AG04449 (cell line): ENCODE measurements around the gene SERPINB4.

Source experiments
- CTCF ChIA-PET: fragments of 350-600 bp; formaldehyde crosslinking; extraction: SDS; loops from one replicate; lab custom pipeline; 2021; ENCODE audit warnings: antibody characterized with exemption; lab: Yijun Ruan, JAX
- POLR2A ChIA-PET: fragments of 400-600, 350-600 bp; formaldehyde crosslinking; extraction: SDS; loops from one replicate; lab custom pipeline; 2020; ENCODE audit warnings: antibody characterized with exemption, inconsistent platforms; lab: Yijun Ruan, JAX
- DNase-seq: peaks from one replicate; pipeline ENCODE4 v3.0.0-alpha.2; 2010; ENCODE audit warnings: low read depth, low spot score
- H3K4me3 ChIP-seq: 2 replicates; pipeline ENCODE4 v1.5.1; 2011; ENCODE audit warnings: low read depth, mild to moderate bottlenecking, control low read depth, low read length
- TF ChIP-seq, protein P1 (sequence below): IDR thresholded peaks from one replicate; pipeline ENCODE4 v1.5.1; 2011; ENCODE audit warnings: mild to moderate bottlenecking, moderate library complexity, low read length, control low read depth, inconsistent platforms; ENCODE audit not compliant: insufficient read depth; ENCODE audit errors: missing control alignments

Gene SERPINB4

DNA sequence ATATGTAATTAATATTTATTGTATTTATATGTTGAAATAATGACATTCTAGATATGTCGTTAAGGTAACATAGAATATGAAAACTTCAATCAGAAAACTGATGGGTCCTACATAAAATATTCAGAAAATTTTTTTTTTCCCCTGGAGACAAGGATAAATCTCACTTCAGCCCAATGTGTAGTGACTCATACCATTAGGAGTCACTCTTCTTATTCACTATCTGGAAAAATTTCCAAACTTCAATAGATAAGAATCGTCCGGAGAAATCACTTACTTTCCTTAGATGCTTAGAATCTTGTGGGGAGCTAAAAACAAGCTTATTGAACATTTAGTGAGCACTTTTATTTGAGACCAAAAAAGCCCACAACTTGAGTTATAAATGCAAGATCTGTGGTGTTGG, 52.3 kb downstream of the SERPINB4 start:
- ChIA-PET POLR2A (no interaction called here), CTCF (interaction anchor here (1.0 to 9.0 kb wide), 6 partner anchors 9 to 254 kb away, joined by 3 to 69 read pairs (median 14); no protein-coding TSS in a partner anchor)
- no peak for DNase-seq
- no peak overlapping the region for H3K4me3 ChIP-seq
- TF ChIP-seq, protein P1, sequence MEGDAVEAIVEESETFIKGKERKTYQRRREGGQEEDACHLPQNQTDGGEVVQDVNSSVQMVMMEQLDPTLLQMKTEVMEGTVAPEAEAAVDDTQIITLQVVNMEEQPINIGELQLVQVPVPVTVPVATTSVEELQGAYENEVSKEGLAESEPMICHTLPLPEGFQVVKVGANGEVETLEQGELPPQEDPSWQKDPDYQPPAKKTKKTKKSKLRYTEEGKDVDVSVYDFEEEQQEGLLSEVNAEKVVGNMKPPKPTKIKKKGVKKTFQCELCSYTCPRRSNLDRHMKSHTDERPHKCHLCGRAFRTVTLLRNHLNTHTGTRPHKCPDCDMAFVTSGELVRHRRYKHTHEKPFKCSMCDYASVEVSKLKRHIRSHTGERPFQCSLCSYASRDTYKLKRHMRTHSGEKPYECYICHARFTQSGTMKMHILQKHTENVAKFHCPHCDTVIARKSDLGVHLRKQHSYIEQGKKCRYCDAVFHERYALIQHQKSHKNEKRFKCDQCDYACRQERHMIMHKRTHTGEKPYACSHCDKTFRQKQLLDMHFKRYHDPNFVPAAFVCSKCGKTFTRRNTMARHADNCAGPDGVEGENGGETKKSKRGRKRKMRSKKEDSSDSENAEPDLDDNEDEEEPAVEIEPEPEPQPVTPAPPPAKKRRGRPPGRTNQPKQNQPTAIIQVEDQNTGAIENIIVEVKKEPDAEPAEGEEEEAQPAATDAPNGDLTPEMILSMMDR: no peak

DNA sequence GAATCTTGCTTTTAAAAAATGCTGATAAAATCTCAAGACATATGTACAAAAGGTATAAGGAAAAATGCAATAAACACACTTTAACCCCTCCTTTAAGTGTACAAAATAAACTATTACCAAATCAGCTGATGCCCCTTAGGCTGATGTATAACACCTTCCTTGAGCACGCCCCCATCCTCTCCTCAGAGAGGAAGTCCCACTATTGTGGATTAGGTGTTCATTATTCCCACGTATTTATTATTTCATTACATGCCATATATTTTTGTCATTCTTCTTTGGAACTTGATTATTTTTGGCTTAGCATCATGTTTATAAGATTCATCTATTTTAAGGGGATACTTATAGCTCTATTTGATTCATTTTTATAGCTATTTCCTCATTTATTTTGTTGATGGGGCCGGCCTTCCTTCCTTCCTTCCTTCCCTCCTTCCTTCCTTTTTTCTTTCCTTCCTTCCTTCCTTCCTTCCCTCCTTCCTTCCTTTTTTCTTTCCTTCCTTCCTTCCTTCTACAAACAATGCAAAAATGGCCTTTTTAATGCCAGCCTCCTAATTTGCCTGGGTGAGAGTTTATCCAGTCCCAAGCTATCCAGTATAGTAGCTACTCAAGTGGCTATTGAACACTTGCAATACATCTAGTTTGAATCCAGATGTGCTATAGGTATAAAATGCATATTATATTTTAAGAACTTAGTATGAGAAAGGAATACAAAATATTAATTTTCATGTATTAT, 52.9 kb downstream of the SERPINB4 start:
- POLR2A ChIA-PET: no interaction called here
- H3K4me3 ChIP-seq: no peak overlapping the region
- DNase-seq: no peak
- TF ChIP-seq, protein P1: no peak
- CTCF ChIA-PET: interaction anchor here (1.0 to 9.0 kb wide), 6 partner anchors 9 to 254 kb away, joined by 3 to 69 read pairs (median 14); no protein-coding TSS in a partner anchor

DNA sequence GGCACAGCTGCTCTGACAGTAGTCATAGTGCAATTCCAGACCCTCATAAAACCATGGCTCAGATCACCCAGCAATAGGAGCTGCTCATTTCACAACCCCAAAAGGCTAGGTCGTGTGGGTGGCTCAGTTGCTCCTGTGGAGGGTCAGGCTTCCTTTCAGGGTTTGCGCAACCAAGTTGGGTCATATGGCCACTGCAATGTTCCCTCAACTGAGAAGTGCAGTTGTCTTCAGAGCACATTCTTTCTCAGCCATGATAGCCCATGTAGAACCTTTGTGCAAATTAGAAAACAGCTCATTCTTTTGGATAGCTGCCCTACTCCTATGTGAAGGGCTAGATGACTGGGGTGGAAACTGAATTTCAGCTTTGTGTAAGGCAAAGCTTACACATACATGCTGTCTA, 53.7 kb downstream of the SERPINB4 start:
- no peak for DNase-seq
- TF ChIP-seq, protein P1: no peak
- POLR2A ChIA-PET: no interaction called here
- CTCF ChIA-PET: interaction anchor here (2.2 to 9.0 kb wide), 4 partner anchors 12 to 255 kb away, joined by 9 to 69 read pairs (median 26); no protein-coding TSS in a partner anchor
- H3K4me3 ChIP-seq: no peak overlapping the region

DNA sequence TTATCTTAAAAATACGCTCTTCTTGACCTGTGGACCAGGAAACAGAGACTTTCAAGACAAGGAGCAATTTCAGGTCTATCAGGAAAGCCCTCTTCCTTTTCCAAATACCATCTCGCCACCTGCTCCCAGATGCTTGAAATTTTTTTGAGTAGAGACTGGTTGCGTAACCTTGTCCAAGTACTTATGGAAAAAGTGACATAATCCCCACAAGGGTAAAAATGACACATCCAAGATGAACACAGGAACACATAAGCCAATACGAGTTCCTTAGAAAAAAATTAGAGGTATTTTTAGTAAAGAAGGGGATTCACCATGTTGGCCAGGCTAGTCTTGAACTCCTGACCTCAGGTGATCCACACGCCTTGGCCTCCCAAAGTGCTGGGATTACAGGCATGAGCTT, 55.1 kb downstream of the SERPINB4 start:
- H3K4me3 ChIP-seq: no peak overlapping the region
- POLR2A ChIA-PET: no interaction called here
- no peak for DNase-seq
- CTCF ChIA-PET: interaction anchor here (4.0 to 9.0 kb wide), 3 partner anchors 11 to 153 kb away, joined by 19 to 69 read pairs (median 32); no protein-coding TSS in a partner anchor
- TF ChIP-seq, protein P1: no peak
